8988T (cell line): Measurements from ENCODE around the gene TRPM2.
"Not testable (repeated sequence)": the region's sequence is repeated elsewhere in the genome, so short reads cannot be mapped to it uniquely, and the experiment has no call there.

Source experiments
- DNase-seq: peaks from one replicate; pipeline ENCODE4 v3.0.0; 2011

The TRPM2 gene

GRCh38 chr21:44377201-44377921 lies 23.9 kb downstream of the TRPM2 start:
- DNase-seq, result no peak

GRCh38 chr21:44377922-44378645 lies 24.7 kb downstream of the TRPM2 start:
- no peak for DNase-seq

- DNase-seq, result no peak
Measured at GRCh38 chr21:44378646-44379514, 25.5 kb downstream of the TRPM2 start.

GRCh38 chr21:44379515-44379848 lies 26.1 kb downstream of the TRPM2 start:
- DNase-seq, result no peak

- DNase-seq, result no peak
Measured at GRCh38 chr21:44379991-44380865, 26.8 kb downstream of the TRPM2 start.

GRCh38 chr21:44380876-44381275 lies 27.5 kb downstream of the TRPM2 start:
- no peak for DNase-seq

- no peak for DNase-seq
Measured at GRCh38 chr21:44381874-44382273, 28.5 kb downstream of the TRPM2 start.

GRCh38 chr21:44382536-44382935 lies 29.1 kb downstream of the TRPM2 start:
- DNase-seq, result no peak

- no peak for DNase-seq
Measured at GRCh38 chr21:44383216-44383615, 29.8 kb downstream of the TRPM2 start.

- no peak for DNase-seq
Measured at GRCh38 chr21:44384968-44385367, 31.5 kb downstream of the TRPM2 start.

GRCh38 chr21:44389335-44389734 lies 35.9 kb downstream of the TRPM2 start:
- no peak for DNase-seq

GRCh38 chr21:44390886-44391285 lies 37.5 kb downstream of the TRPM2 start:
- no peak for DNase-seq

- DNase-seq, result no peak
Measured at GRCh38 chr21:44391345-44392091, 38.1 kb downstream of the TRPM2 start.

- DNase-seq, result no peak
Measured at GRCh38 chr21:44392185-44392584, 38.8 kb downstream of the TRPM2 start.

- DNase-seq, result no peak
Measured at GRCh38 chr21:44392916-44393315, 39.5 kb downstream of the TRPM2 start.

- DNase-seq, result no peak
Measured at GRCh38 chr21:44394733-44395132, 41.3 kb downstream of the TRPM2 start.

- DNase-seq, result no peak
Measured at GRCh38 chr21:44395260-44395659, 41.8 kb downstream of the TRPM2 start.

- not testable (repeated sequence) for DNase-seq
Measured at GRCh38 chr21:44396803-44397202, 43.4 kb downstream of the TRPM2 start.

GRCh38 chr21:44397431-44398031 lies 44.1 kb downstream of the TRPM2 start:
- no peak for DNase-seq

- DNase-seq, result no peak
Measured at GRCh38 chr21:44398499-44398898, 45.1 kb downstream of the TRPM2 start.

GRCh38 chr21:44399151-44399954 lies 45.9 kb downstream of the TRPM2 start:
- DNase-seq, result no peak
